Measurements from ENCODE around the gene HCK.
"Not testable (repeated sequence)": the region's sequence is repeated elsewhere in the genome, so short reads cannot be mapped to it uniquely, and the experiment has no call there.

DNA sequence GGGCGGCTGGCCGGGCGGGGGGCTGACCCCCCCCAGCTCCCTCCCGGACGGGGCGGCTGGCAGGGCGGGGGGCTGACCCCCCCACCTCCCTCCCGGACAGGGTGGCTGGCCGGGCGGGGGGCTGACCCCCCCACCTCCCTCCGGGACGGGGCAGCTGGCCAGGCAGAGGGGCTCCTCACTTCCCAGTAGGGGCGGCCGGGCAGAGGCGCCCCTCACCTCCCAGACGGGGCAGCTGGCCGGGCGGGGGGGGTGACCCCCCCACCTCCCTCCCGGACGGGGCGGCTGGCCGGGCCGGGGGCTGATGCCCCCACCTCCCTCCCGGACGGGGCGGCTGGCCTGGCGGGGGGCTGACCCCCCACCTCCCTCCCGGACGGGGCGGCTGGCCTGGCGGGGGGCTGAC is 69.9 kb downstream of the HCK start:
- TF ChIP-seq, protein P1, sequence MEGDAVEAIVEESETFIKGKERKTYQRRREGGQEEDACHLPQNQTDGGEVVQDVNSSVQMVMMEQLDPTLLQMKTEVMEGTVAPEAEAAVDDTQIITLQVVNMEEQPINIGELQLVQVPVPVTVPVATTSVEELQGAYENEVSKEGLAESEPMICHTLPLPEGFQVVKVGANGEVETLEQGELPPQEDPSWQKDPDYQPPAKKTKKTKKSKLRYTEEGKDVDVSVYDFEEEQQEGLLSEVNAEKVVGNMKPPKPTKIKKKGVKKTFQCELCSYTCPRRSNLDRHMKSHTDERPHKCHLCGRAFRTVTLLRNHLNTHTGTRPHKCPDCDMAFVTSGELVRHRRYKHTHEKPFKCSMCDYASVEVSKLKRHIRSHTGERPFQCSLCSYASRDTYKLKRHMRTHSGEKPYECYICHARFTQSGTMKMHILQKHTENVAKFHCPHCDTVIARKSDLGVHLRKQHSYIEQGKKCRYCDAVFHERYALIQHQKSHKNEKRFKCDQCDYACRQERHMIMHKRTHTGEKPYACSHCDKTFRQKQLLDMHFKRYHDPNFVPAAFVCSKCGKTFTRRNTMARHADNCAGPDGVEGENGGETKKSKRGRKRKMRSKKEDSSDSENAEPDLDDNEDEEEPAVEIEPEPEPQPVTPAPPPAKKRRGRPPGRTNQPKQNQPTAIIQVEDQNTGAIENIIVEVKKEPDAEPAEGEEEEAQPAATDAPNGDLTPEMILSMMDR (IDR thresholded peaks at IDR 0.05), result not testable (repeated sequence)
- not testable (repeated sequence) for TF ChIP-seq POLR2A, EP300 (IDR thresholded peaks at IDR 0.05)

Data from ovary (tissue), 3 donors.